ELF-1 (cell line): ENCODE measurements around the gene ETHE1.
"Not testable (repeated sequence)": the region's sequence is repeated elsewhere in the genome, so short reads cannot be mapped to it uniquely, and the experiment has no call there.

Experiments used
- DNase-seq: peaks from one replicate; pipeline ENCODE4 v3.0.0-alpha.2; 2016; ENCODE audit warnings: low read depth, low spot score

Gene ETHE1

DNA sequence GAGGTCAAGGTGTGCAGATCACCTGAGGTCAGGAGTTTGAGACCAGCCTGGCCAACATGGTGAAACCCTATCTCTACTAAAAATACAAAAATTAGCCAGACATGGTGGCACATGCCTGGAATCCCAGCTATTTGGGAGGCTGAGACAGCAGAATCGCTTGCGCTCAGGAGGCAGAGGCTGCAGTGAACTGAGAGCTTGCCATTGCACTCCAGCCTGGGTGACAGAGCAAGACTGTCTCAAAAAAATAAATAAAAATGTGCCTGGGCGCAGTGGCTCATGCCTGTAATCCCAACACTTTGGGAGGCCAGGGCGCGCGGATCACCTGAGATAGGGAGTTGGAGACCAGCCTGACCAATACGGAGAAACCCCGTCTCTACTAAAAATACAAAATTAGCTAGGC lies 3.3 kb downstream of the ETHE1 start:
- DNase-seq: not testable (repeated sequence)

DNA sequence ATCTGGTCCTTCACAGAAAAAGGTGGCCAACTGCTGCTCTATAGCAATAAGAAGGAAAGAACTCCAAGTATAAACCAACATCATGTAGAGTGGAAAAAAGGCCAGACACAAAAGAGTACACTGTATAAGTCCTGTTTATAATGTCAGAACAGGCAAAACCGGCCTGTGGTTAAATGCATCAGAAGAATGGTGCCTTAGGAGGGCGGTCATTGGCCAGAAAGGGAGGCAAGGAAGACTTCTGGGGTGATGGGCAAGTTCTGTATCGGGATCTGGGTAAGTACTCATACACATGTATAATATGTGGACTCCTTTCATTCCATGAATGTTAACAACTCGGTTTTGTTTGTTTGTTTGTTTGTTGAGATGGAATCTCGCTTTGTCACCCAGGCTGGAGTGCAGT lies 4.1 kb downstream of the ETHE1 start:
- DNase-seq: no peak

DNA sequence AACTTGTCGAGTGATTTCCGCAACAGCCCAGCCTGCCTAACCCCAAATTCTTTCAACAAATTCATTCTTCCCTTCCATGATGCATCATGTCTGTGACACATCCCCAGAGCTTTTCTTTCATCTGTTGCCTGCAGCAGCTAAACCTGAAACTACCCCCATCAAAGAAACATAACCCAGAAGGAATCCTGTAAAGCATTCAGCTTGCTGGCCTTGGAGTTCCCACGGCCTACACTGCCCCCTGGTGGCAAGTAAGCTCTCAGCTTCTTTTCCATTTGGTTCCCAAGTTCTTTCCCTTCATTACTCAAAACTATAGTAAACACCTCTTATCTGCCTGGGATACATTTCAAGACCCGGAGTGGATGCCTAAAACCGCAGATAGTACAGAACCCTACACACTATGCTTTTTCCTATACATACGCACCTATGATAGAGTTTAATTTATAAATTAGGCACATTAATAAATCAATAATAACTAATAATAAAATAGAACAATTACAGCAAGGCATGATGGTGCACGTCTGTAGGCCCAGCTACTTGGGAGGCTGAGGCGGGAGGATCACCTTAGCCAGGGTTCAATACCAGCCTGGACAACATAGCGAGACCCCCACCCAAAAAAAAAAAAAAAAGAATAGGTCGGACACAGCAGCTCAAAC lies 7.4 kb downstream of the ETHE1 start:
- DNase-seq: peak; percentile 87

- no peak for DNase-seq
Measured at GRCh38 chr19:43518051-43518450, 8.9 kb downstream of the ETHE1 start.

GRCh38 chr19:43512399-43512798 lies 14.6 kb downstream of the ETHE1 start:
- DNase-seq: not testable (repeated sequence)

DNA sequence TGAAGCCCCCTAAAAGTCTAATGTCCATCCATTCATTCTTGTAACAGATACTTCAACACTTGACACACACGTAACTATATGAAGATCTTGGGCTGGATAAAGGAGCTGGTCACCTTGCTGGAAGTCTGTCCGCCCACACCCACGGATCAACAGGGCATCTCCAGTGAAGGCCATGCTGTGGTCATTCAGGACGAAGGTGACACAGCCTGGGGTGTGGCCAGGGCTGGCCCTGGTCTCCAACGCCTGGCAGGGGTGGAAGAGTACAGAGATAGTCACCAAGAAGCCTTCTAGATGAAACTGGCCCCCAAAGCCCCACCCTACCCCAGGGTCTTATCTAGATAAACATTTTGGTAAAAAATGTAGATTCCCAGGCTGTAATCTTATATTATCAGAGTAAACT lies 15.7 kb downstream of the ETHE1 start:
- no peak for DNase-seq

DNA sequence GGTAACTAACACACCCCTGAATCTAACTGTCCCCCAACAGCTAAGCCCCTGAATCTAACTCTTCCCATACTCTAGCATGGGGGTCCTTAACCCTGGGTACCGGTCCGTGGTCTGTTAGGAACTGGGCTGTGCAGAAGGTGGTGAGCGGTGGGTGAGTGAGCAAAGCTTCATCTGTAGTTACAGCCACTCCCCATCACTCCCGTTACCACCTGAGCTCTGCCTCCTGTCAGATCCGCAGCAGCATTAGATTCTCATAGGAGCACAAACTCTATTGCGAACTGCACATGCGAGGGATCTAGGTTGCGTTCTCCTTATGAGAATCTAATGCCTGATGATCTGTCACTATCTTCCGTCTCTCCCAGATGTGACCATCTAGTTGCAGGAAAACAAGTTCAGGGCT lies 16.3 kb downstream of the ETHE1 start:
- no peak for DNase-seq

- DNase-seq: no peak
Measured at GRCh38 chr19:43507880-43508279, 19.1 kb downstream of the ETHE1 start.

GRCh38 chr19:43506629-43507028 lies 20.4 kb downstream of the ETHE1 start:
- no peak for DNase-seq

DNA sequence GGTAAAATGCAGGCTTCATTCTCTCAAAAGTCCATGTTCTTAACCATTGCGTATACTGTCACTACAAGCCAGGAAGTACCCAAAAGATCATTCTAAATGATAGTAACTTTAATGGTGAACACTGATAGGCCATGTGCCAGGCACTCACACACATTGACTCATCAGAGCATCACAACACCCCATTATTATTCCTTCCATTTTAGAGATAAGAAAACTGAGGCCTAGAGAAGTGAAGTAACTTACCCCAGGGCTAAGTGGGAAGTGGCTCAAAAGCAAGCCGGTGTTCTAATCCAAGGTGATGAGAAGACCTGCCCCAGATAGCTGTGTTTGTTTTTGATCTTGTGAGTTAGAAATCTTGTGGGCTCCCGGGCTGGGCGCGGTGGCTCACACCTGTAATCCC lies 21.1 kb downstream of the ETHE1 start:
- no peak for DNase-seq

GRCh38 chr19:43505186-43505456 lies 21.9 kb downstream of the ETHE1 start:
- DNase-seq: no peak

- DNase-seq: no peak
Measured at GRCh38 chr19:43504426-43505185, 22.4 kb downstream of the ETHE1 start, which contains the start of gene PHLDB3. Gene PHLDB3, minus strand, starts transcription at chr19:43504746. Its CDS starts 628 bp downstream, at chr19:43504118.

- DNase-seq: peak; percentile 97
Measured at GRCh38 chr19:43503501-43504425, 23.2 kb downstream of the ETHE1 start.

- DNase-seq: no peak
Measured at GRCh38 chr19:43502419-43502976, 24.5 kb downstream of the ETHE1 start.

GRCh38 chr19:43501661-43502418 lies 25.2 kb downstream of the ETHE1 start:
- peak; percentile 84 for DNase-seq

DNA sequence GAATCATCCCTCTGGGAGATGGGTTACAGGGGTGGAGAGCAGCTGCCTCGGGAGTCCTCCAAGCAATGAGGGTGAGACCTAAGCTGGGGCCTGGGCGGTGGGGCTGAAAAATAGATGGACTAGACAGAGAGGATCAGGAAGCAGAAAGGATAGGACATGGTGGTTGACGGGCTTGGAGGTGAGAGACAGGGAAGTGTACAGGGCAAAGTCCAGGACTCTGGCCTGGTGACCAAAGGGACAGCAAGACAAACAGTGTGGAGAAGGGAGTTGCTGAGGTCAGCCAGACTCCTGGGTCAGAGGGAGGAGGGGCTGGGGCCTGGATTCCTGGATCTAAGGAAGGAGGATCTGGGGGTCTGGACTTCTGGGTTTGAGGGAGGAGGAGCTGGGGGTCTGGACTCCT lies 28.0 kb downstream of the ETHE1 start:
- DNase-seq: no peak

- DNase-seq: no peak
Measured at GRCh38 chr19:43498233-43498842, 28.7 kb downstream of the ETHE1 start.

- DNase-seq: no peak
Measured at GRCh38 chr19:43496960-43497359, 30.0 kb downstream of the ETHE1 start.

GRCh38 chr19:43495082-43495481 lies 31.9 kb downstream of the ETHE1 start:
- peak; percentile 74 for DNase-seq

DNA sequence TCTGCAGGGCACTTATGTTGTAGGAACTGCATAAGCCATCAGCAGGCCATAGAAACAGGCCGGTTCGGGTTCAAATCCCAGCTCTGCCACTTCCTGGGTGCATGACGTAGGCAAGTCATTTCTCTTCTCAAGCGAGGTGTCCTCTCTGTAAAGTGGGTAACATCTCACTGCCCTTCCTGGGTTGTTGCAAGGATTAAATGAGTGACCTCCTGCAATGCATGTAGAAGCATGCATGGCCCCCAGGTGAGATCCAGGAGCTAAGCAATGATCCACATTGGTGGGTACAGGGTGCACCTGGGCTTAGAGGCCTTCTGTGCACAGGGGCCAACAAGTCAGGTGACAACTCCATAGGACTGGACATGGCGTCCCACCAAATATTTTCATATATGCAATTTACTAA lies 36.2 kb downstream of the ETHE1 start:
- DNase-seq: no peak
